ENCODE measurements around the gene RTCA.
"Not testable (repeated sequence)": the region's sequence is repeated elsewhere in the genome, so short reads cannot be mapped to it uniquely, and the experiment has no call there.

RTCA gene

GRCh38 chr1:100258427-100258826 lies 7.6 kb upstream of the RTCA start:
- DNase-seq (ENCODE audit: low read depth in 2 of 2, low spot score in 1 of 2), result not testable (repeated sequence)

GRCh38 chr1:100261686-100262085 lies 4.3 kb upstream of the RTCA start:
- DNase-seq (ENCODE audit: low read depth in 2 of 2, low spot score in 1 of 2), result no peak

DNA sequence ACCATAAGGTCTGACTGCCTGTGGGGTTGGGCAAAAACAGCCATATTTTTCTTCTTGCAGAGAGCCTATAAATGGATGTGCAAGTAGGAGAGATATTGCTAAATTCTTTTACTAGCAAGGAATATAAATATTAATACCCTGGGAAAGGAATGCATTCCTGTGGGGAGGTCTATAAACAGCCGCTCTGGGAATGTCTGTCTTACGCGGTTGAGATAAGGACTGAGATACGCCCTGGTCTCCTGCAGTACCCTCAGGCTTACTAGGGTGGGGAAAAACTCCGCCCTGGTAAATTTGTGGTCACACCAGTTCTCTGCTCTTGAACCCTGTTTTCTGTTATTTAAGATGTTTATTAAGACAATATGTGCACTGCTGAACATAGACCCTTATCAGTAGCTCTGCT lies 1.9 kb upstream of the RTCA start:
- DNase-seq (ENCODE audit: low read depth in 2 of 2, low spot score in 1 of 2), result not testable (repeated sequence)

- peak in 1 of 2 donors; percentile 7 for DNase-seq (ENCODE audit: low read depth in 2 of 2, low spot score in 1 of 2)
These were observed 470 bp upstream of the RTCA start for GRCh38 chr1:100265562-100265930.

- no peak for DNase-seq (ENCODE audit: low read depth in 2 of 2, low spot score in 1 of 2)
These were observed 725 bp downstream of the RTCA start for GRCh38 chr1:100266741-100267140.

DNA sequence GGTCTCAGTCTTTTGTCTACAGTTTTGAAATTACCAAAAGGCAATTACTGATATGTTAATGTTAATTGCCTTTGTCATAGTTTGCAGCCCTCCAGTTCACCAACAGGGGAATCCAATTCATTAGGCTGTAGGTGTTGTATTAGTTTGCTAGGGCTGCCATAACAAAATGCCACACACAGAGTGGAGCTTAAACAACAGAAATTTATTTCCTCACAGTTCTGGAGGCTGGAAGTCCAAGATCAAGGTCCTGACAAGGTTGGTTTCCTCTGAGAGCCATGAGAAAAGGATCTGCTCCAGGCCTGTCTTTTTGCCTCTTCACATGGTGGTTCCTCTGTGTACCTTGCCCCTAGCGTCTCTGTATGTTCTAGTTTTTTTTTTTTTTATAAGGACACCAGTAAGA lies 1.3 kb downstream of the RTCA start:
- DNase-seq (ENCODE audit: low read depth in 2 of 2, low spot score in 1 of 2), result no peak

- DNase-seq (ENCODE audit: low read depth in 2 of 2, low spot score in 1 of 2), result no peak
These were observed 2.2 kb downstream of the RTCA start for GRCh38 chr1:100268202-100268601.

- DNase-seq (ENCODE audit: low read depth in 2 of 2, low spot score in 1 of 2), result no peak
These were observed 11.8 kb downstream of the RTCA start for GRCh38 chr1:100277866-100278265.

DNA sequence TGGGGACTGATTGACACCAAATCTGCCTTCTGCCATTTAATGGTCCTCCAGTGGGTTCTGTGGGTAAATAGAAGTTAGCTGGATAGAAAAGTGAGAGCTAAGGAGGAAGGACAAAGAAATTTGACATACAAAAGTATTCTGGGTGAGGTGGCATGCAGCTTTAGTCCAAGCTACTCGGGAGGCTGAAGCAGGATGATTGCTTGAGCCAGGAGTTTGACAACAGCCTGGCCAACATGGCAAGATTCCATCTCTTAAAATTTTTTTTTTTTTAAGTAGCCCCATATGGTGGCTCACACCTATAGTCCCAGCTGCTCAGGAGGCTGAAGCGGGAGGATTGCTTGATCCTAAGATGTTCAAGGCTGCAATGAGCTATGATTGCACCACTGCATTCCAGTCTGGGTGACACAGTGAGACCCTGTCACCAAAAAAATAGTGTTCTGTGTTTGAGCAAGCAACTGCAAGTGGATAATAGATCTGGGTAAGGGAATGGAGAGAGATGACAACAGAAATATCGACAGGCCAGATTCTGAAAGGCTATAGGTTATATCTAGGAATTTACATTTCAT lies 13.4 kb downstream of the RTCA start:
- no peak for DNase-seq (ENCODE audit: low read depth in 2 of 2, low spot score in 1 of 2)

DNA sequence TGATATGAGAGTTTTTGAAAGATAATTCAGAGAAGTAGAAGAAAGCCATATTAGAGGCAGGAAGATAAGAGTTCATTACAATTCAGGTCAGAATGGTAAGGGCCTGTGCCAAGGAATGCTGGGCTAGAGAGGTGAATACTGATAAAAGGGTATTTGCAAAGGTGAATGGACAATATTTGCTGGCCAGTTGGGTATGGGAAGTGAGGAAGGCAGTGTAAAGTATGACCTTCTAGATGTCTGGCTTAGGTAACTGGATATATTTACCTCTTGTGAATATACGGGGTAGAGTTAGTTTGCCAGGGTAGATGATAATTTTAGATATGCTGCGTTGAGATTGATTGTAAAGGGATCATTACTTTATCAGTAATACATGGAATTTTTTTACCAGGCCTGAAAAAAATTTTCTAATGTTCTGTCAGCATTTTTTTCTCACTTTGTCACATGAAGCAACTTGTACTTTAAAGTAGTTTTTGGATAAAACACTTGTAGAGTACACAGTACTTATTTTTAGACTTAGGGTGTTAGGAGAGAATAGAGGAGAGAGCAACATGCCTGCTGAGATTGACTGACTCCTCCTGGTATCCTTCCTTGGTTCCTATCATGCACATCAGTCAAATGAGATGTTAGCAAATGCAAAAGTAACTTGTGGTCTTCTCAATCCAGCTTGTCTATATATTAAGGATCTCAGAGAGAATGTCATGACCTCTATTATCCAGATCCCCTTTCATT lies 14.1 kb downstream of the RTCA start:
- DNase-seq (ENCODE audit: low read depth in 2 of 2, low spot score in 1 of 2), result no peak

DNA sequence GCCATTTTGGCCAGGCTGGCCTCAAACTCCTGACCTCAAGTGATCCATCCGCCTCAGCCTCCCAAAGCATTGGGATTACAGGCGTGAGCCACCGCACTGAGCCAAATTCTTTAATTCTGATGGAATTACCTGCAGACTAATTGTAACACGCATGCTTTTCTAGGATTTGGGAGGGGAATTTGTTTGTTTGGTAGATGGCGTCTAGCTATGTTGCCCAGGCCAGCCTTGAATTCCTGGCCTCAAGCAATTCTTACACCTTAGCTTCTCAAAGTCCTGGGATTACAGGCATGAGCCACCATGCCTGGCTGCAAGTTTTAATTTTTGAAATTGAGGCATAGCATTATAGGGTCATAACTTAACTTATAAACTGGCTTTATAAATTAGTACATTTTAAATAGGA lies 18.6 kb downstream of the RTCA start:
- no peak for DNase-seq (ENCODE audit: low read depth in 2 of 2, low spot score in 1 of 2)

DNA sequence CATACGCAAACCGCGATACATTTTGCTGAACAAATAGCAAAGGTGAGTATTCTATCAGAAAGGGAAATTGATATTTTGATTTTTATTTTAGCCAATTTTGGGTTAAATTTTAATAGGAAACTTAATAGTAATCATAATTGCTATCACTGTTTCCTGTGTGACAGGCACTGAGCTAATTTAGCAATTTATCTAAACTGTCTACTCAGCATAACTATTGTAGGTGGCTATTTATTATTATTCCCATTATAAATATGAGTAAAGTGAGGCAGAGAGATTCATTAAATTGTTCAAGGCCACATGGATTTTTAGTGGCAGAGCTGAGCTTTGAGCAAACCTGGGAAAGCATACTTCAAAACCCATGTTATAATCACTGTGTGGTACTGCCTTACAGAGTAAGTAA lies 21.1 kb downstream of the RTCA start:
- no peak for DNase-seq (ENCODE audit: low read depth in 2 of 2, low spot score in 1 of 2)

GRCh38 chr1:100290291-100290690 lies 24.3 kb downstream of the RTCA start:
- no peak for DNase-seq (ENCODE audit: low read depth in 2 of 2, low spot score in 1 of 2)

- DNase-seq (ENCODE audit: low read depth in 2 of 2, low spot score in 1 of 2), result no peak
These were observed 26.7 kb downstream of the RTCA start for GRCh38 chr1:100292711-100293110.

DNA sequence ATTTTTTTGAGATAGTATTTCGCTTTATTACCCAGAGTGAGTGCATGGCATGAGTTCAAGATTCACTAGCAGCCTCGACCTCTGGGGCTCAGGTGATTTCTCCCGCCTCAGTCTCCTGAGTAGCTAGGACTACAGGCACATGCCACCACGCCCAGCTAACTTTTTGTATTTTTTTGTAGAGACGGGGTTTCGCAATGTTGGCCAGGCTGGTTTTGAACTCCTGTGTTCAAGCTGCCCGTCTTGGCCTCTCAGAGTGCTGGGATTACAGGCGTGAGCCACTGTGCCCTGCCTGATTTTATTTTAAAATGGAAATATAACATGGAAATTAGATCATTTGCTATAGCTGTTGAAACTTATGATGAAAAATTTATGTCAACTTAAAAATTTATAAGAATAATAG lies 30.1 kb downstream of the RTCA start:
- no peak for DNase-seq (ENCODE audit: low read depth in 2 of 2, low spot score in 1 of 2)

DNA sequence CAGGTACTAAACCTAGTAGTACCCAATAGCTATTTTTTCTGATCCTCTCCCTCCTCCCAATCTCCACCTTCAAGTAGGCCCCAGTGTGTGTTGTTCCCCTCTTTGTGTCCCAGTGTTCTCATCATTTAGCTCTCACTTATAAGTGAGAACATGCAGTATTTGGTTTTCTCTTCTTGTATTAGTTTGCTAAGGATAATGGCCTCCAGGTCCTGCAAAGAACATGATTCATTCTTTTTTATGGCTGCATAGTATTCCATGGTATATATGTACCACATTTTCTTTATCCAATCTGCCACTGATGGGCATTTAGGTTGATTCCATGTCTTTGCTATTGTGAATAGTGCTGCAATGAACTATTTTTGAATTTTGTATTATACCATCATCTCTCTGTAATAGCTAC lies 31.0 kb downstream of the RTCA start:
- DNase-seq (ENCODE audit: low read depth in 2 of 2, low spot score in 1 of 2), result not testable (repeated sequence)

- no peak for DNase-seq (ENCODE audit: low read depth in 2 of 2, low spot score in 1 of 2)
These were observed 32.5 kb downstream of the RTCA start for GRCh38 chr1:100298512-100298911.

- no peak for DNase-seq (ENCODE audit: low read depth in 2 of 2, low spot score in 1 of 2)
These were observed 33.7 kb downstream of the RTCA start for GRCh38 chr1:100299521-100300222.

DNA sequence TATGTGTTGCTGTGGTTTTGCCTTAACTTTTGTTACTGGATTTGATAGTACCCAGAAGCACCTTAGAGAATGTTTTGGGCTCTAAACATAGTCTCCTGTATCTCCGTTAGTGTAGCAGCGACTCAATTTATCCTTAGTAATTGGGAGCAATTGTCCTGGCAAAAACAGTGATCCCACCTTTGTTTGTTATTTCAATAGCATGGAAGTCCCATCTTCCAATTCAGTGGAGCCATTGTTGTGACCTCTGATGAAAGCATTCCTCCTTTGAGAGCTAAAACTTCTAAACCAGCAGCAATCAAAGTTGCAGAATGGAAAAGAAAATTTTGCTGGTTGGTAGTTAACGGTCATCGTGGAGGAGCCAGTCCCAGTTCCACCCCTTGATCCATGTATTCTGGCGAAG lies 34.7 kb downstream of the RTCA start:
- DNase-seq (ENCODE audit: low read depth in 2 of 2, low spot score in 1 of 2), result no peak

- DNase-seq (ENCODE audit: low read depth in 2 of 2, low spot score in 1 of 2), result no peak
These were observed 36.7 kb downstream of the RTCA start for GRCh38 chr1:100302739-100303138.

- no peak for DNase-seq (ENCODE audit: low read depth in 2 of 2, low spot score in 1 of 2)
These were observed 38.2 kb downstream of the RTCA start for GRCh38 chr1:100304227-100304626.

DNA sequence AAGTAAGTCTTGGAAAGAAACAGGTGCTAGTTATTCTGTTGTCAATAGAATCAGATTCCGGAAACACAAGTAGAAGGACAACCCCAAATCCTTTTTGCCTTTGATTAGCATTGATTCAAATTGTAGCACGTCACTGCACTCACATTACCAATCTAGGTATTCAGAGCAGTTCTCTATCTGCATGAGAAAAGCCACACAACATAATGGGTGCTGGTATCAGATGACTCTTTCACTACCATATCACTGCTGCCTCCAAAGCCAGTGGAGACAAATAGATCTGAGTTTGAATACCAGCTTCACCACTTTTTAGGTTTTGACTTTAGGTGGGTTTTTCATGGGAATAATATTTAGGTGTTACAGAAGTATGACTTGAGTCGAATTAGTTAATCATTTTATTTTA lies 38.9 kb downstream of the RTCA start:
- no peak for DNase-seq (ENCODE audit: low read depth in 2 of 2, low spot score in 1 of 2)

GRCh38 chr1:100305954-100306353 lies 39.9 kb downstream of the RTCA start:
- DNase-seq (ENCODE audit: low read depth in 2 of 2, low spot score in 1 of 2), result no peak

All from stimulated activated CD8-positive, alpha-beta memory T cell treated with anti-CD3 and anti-CD28 coated beads, Interleukin-4, amount 100 ng/mL, for 1 hour (primary cell).